H9 (cell line): ENCODE results near the gene ZNF385B. TPM values are rescaled to one million over a fixed set of nuclear protein-coding genes. Genes with fewer than 3 reads are reported as not detected.
A peak's percentile ranks its signal among the peaks of the same experiment; 100 is the strongest.

Experiments
- DNase-seq: peaks from one replicate; pipeline ENCODE4 v3.0.0-alpha.2; 2017
- H2AFZ ChIP-seq: one replicate; pipeline ENCODE4 v1.6.1; 2013; ENCODE audit warnings: mild to moderate bottlenecking, low read length, control low read depth, moderate library complexity
- H2AK5ac ChIP-seq: 2 replicates; pipeline ENCODE4 v1.6.1; 2013; ENCODE audit warnings: low read length, control low read depth, mixed read lengths; ENCODE audit not compliant: insufficient read length
- H2BK120ac ChIP-seq: one replicate; pipeline ENCODE4 v1.6.1; 2013; ENCODE audit warnings: low read depth, mild to moderate bottlenecking, low read length, control low read depth, inconsistent platforms; ENCODE audit not compliant: poor library complexity, severe bottlenecking
- H2BK12ac ChIP-seq: 2 replicates; pipeline ENCODE4 v1.6.1; 2013; ENCODE audit warnings: low read length, control low read depth, mixed read lengths, low read depth; ENCODE audit not compliant: insufficient read length
- H2BK15ac ChIP-seq: 2 replicates; pipeline ENCODE4 v1.6.1; 2013; ENCODE audit warnings: low read depth, low read length, control low read depth
- H2BK20ac ChIP-seq: one replicate; pipeline ENCODE4 v1.6.1; 2013; ENCODE audit warnings: low read depth, mild to moderate bottlenecking, low read length, control low read depth, inconsistent platforms; ENCODE audit not compliant: poor library complexity, severe bottlenecking
- H2BK5ac ChIP-seq: 2 replicates; pipeline ENCODE4 v1.6.1; 2013; ENCODE audit warnings: low read length, control low read depth, mixed read lengths; ENCODE audit not compliant: insufficient read length
- H3K14ac ChIP-seq: 2 replicates; pipeline ENCODE4 v1.6.1; 2013; ENCODE audit warnings: low read length, control low read depth; ENCODE audit not compliant: insufficient read depth
- H3K18ac ChIP-seq: 2 replicates; pipeline ENCODE4 v1.6.1; 2013; ENCODE audit warnings: low read depth, mild to moderate bottlenecking, mixed read lengths, low read length, control low read depth; ENCODE audit not compliant: insufficient read length
- H3K23ac ChIP-seq: 2 replicates; pipeline ENCODE4 v1.6.1; 2013; ENCODE audit warnings: low read length, control low read depth, mixed read lengths, low read depth; ENCODE audit not compliant: insufficient read length
- H3K23me2 ChIP-seq: 2 replicates; pipeline ENCODE4 v1.6.1; 2013; ENCODE audit warnings: low read depth, mild to moderate bottlenecking, mixed read lengths, low read length, control low read depth; ENCODE audit not compliant: insufficient read length, poor library complexity, severe bottlenecking
- H3K27ac ChIP-seq: 2 replicates; pipeline ENCODE4 v1.5.1; 2013; ENCODE audit warnings: low read length, control low read depth, mixed read lengths, low read depth; ENCODE audit not compliant: insufficient read length
- H3K27me3 ChIP-seq: 2 replicates; pipeline ENCODE4 v1.6.1; 2013; ENCODE audit warnings: low read length, control low read depth, inconsistent platforms; ENCODE audit not compliant: insufficient read depth
- H3K4ac ChIP-seq: 2 replicates; pipeline ENCODE4 v1.6.1; 2013; ENCODE audit warnings: low read depth, mild to moderate bottlenecking, control low read depth, inconsistent platforms, low read length, moderate library complexity
- H3K4me1 ChIP-seq: 2 replicates; pipeline ENCODE4 v1.6.1; 2013; ENCODE audit warnings: low read length, control low read depth, inconsistent platforms; ENCODE audit not compliant: insufficient read depth
- H3K4me2 ChIP-seq: 2 replicates; pipeline ENCODE4 v1.6.1; 2013; ENCODE audit warnings: low read length, control low read depth, mixed read lengths; ENCODE audit not compliant: insufficient read length, insufficient read depth
- H3K56ac ChIP-seq: 2 replicates; pipeline ENCODE4 v1.6.1; 2013; ENCODE audit warnings: low read depth, mild to moderate bottlenecking, mixed read lengths, low read length, control low read depth; ENCODE audit not compliant: insufficient read length
- H3K79me1 ChIP-seq: 2 replicates; pipeline ENCODE4 v1.6.1; 2013; ENCODE audit warnings: low read depth, mild to moderate bottlenecking, moderate library complexity, low read length, control low read depth, inconsistent platforms; ENCODE audit not compliant: insufficient read depth, poor library complexity, severe bottlenecking
- H3K79me2 ChIP-seq: 2 replicates; pipeline ENCODE4 v1.6.1; 2013; ENCODE audit warnings: low read length, control low read depth, inconsistent platforms; ENCODE audit not compliant: insufficient read depth
- H3K9ac ChIP-seq: 2 replicates; pipeline ENCODE4 v1.6.1; 2013; ENCODE audit warnings: low read length, control low read depth, mixed read lengths; ENCODE audit not compliant: insufficient read length; ENCODE audit errors: extremely low read depth
- H3K9me3 ChIP-seq: one replicate; pipeline ENCODE4 v1.6.1; 2013; ENCODE audit warnings: low read depth, low read length, inconsistent platforms; ENCODE audit not compliant: control insufficient read depth
- H3T11ph ChIP-seq: one replicate; pipeline ENCODE4 v1.6.1; 2013; ENCODE audit warnings: mild to moderate bottlenecking, low read length, control low read depth, inconsistent platforms
- H4K20me1 ChIP-seq: one replicate; pipeline ENCODE4 v1.6.1; 2013; ENCODE audit not compliant: control insufficient read depth, insufficient read length, insufficient read depth
- H4K5ac ChIP-seq: 2 replicates; pipeline ENCODE4 v1.6.1; 2013; ENCODE audit warnings: low read depth, mild to moderate bottlenecking, mixed read lengths, low read length, control low read depth; ENCODE audit not compliant: insufficient read length
- H4K8ac ChIP-seq: replicated peaks from 2 replicates; pipeline ENCODE4 v1.6.1; 2013; ENCODE audit warnings: low read length, control low read depth, mixed read lengths, low read depth; ENCODE audit not compliant: insufficient read length
- H4K91ac ChIP-seq: 2 replicates; pipeline ENCODE4 v1.6.1; 2013; ENCODE audit warnings: low read depth, mild to moderate bottlenecking, moderate library complexity, mixed read lengths, low read length, control low read depth; ENCODE audit not compliant: insufficient read length
- H3K27ac Mint-ChIP-seq, 3 experiments: 2 replicates in 2 of 3; 3 replicates in 1 of 3; pipeline ENCODE4 v1.8.0; 2020 to 2021; ENCODE audit warnings: mixed read lengths in 3 of 3, mild to moderate bottlenecking in 1 of 3, moderate library complexity in 1 of 3
- H3K27me3 Mint-ChIP-seq: 2 replicates; pipeline ENCODE4 v1.8.0; 2021; ENCODE audit warnings: low read depth, mild to moderate bottlenecking, moderate library complexity, mixed read lengths
- H3K36me3 Mint-ChIP-seq, 3 experiments: 2 replicates in 2 of 3; 3 replicates in 1 of 3; pipeline ENCODE4 v1.8.0; 2020 to 2021; ENCODE audit warnings: low read depth in 3 of 3, mixed read lengths in 3 of 3; ENCODE audit not compliant: insufficient read depth in 1 of 3
- H3K4me1 Mint-ChIP-seq, 2 experiments: 2 replicates each; pipeline ENCODE4 v1.8.0; 2020; ENCODE audit warnings: mixed read lengths in 2 of 2
- H3K4me3 Mint-ChIP-seq, 2 experiments: 2 replicates in 1 of 2; 3 replicates in 1 of 2; pipeline ENCODE4 v1.8.0; 2020 to 2021; ENCODE audit warnings: mild to moderate bottlenecking in 2 of 2, mixed read lengths in 2 of 2, moderate library complexity in 1 of 2
- H3K9me3 Mint-ChIP-seq, 2 experiments: 2 replicates in 1 of 2; 3 replicates in 1 of 2; pipeline ENCODE4 v1.8.0; 2020; ENCODE audit warnings: mild to moderate bottlenecking in 2 of 2, mixed read lengths in 2 of 2, moderate library complexity in 1 of 2
- CTCF ChIP-seq: fragments of 200-600 bp; sonication (generic); conservative IDR thresholded peaks from 3 replicates; pipeline ENCODE4 v1.8.0; 2021; ENCODE audit warnings: antibody characterized with exemption, mild to moderate bottlenecking
- WGBS: extraction: QIAGEN DNeasy Blood & Tissue Kit; methylation state at CpG from one replicate; pipeline ENCODE4 v1.1.7; 2013; ENCODE audit warnings: missing lambda C conversion rate, low lambda C conversion rate, mixed read lengths; ENCODE audit not compliant: insufficient read length; ENCODE audit errors: extremely low coverage; 5-methylcytosine and 5-hydroxymethylcytosine counted together
- total RNA-seq: library from RNA; stranded (reverse); gene quantifications from 2 replicates; pipeline ENCODE4 v1.2.1, GENCODE V29; 2021

The ZNF385B gene
- total RNA-seq, 1 experiment from 2014 or later = 2.1 TPM

GRCh38 chr2:179817181-179817841 lies 44.1 kb downstream of the ZNF385B start:
- no peaks in the 10 kb centered on the region for H3K9me3 ChIP-seq
- H3K4me2 ChIP-seq = no peak overlapping the region
- H4K20me1 ChIP-seq = no peaks in the 10 kb centered on the region
- H3K9ac ChIP-seq = no peak overlapping the region
- H2BK120ac ChIP-seq = no peak overlapping the region
- H3K23me2 ChIP-seq = no peaks in the 10 kb centered on the region
- H2BK20ac ChIP-seq = no peak overlapping the region
- H3K14ac ChIP-seq = no peak overlapping the region
- H3K27ac ChIP-seq = no peak overlapping the region
- no peak overlapping the region for H4K91ac ChIP-seq
- H3K18ac ChIP-seq = no peak overlapping the region
- no peak overlapping the region for H2AK5ac ChIP-seq
- no peaks in the 10 kb centered on the region for H3K4me1 ChIP-seq
- no CpG with 5 or more reads among the region's 1 CpG for WGBS
- no peak overlapping the region for H2BK12ac ChIP-seq
- H3K4ac ChIP-seq = no peak overlapping the region
- Mint-ChIP-seq H3K4me1 (peaks cover 0 to 2% of the 10 kb centered on the region in 2 experiments; a peak in 1 of 4 replicates), H3K27ac (no peak overlapping the region), H3K36me3 (no peaks in the 10 kb centered on the region), H3K27me3 (no peaks in the 10 kb centered on the region), H3K9me3 (no peaks in the 10 kb centered on the region), H3K4me3 (no peak overlapping the region)
- no peak for DNase-seq
- peak overlapping the region; percentile 0 for H4K5ac ChIP-seq
- H3T11ph ChIP-seq = no peak overlapping the region
- no peak overlapping the region for H4K8ac ChIP-seq
- no peak overlapping the region for H2AFZ ChIP-seq
- no peaks in the 10 kb centered on the region for H3K27me3 ChIP-seq
- no peak for TF ChIP-seq CTCF
- H3K79me1 ChIP-seq = no peaks in the 10 kb centered on the region
- H2BK5ac ChIP-seq = no peak overlapping the region
- no peak overlapping the region for H3K56ac ChIP-seq
- no peak overlapping the region for H3K23ac ChIP-seq
- no peak overlapping the region for H2BK15ac ChIP-seq
- H3K79me2 ChIP-seq = no peaks in the 10 kb centered on the region; the same call in 1 of the 2 replicates
